Panc1 (cell line): Measurements from ENCODE around the gene MRPL20. TPM values are rescaled to one million over a fixed set of nuclear protein-coding genes. Genes with fewer than 3 reads are reported as not detected.

ENCODE experiments used
- ATAC-seq: fragments of 200-7000 bp; cut with Tn5 transposase; 2 replicates; pipeline ENCODE4 v1.9.1; 2020; ENCODE audit warnings: mild to moderate bottlenecking, moderate library complexity
- BruUV-seq: library from RNA; stranded (reverse); fragments of 400-500 nt; replicated peaks from 2 replicates; lab custom pipeline; 2021; lab: Mats Ljungman, UMichigan
- CTCF ChIA-PET: fragments of 300-600 bp; sonication (Branson Sonifier 250); formaldehyde crosslinking; loops from one replicate; lab custom pipeline; 2022; ENCODE audit warnings: antibody characterized with exemption; lab: Charles Lee
- POLR2A ChIA-PET: fragments of 300-600 bp; sonication (Branson Sonifier 250); formaldehyde crosslinking; loops from one replicate; lab custom pipeline; 2022; ENCODE audit warnings: antibody characterized with exemption; lab: Charles Lee
- DNase-seq: peaks from one replicate; pipeline ENCODE4 v3.0.0-alpha.2; 2010; ENCODE audit warnings: low read depth, low spot score
- H3K27ac ChIP-seq: 2 replicates; pipeline ENCODE4 v1.5.1; 2011; ENCODE audit warnings: mild to moderate bottlenecking, low read length, inconsistent platforms
- H3K27me3 ChIP-seq: fragments of 200-500 bp; sonication (Bioruptor generic); 2 replicates; pipeline ENCODE4 v1.6.0; 2014; ENCODE audit warnings: low read length, inconsistent platforms; ENCODE audit not compliant: control insufficient read depth, insufficient read depth
- H3K36me3 ChIP-seq: fragments of 200-500 bp; sonication (Bioruptor generic); 2 replicates; pipeline ENCODE4 v1.5.1; 2014; ENCODE audit warnings: inconsistent platforms, mild to moderate bottlenecking, low read length, moderate library complexity; ENCODE audit not compliant: control insufficient read depth, insufficient read depth
- H3K4me1 ChIP-seq: 2 replicates; pipeline ENCODE4 v1.5.1; 2011; ENCODE audit warnings: inconsistent platforms, mild to moderate bottlenecking, low read length, moderate library complexity; ENCODE audit not compliant: control insufficient read depth, insufficient read depth
- H3K4me3 ChIP-seq, 2 experiments: 2 replicates each; pipeline ENCODE4 v1.5.1; 2011 to 2012; ENCODE audit warnings: low read depth in 2 of 2, low read length in 2 of 2, mild to moderate bottlenecking in 2 of 2, inconsistent platforms in 1 of 2, moderate library complexity in 1 of 2
- H3K9me3 ChIP-seq: fragments of 200-500 bp; sonication (Bioruptor generic); 2 replicates; pipeline ENCODE4 v1.5.1; 2014; ENCODE audit warnings: low read depth, mild to moderate bottlenecking, inconsistent platforms, low read length, moderate library complexity; ENCODE audit not compliant: control insufficient read depth, insufficient read depth
- POLR2AphosphoS5 ChIP-seq: IDR thresholded peaks from 2 replicates; pipeline ENCODE4 v1.6.1; 2012; ENCODE audit warnings: mild to moderate bottlenecking, low read depth, low read length, moderate library complexity
- SIN3A ChIP-seq: IDR thresholded peaks from 2 replicates; pipeline ENCODE4 v1.6.1; 2012; ENCODE audit warnings: low read depth, mild to moderate bottlenecking, low read length, moderate library complexity, borderline replicate concordance; ENCODE audit not compliant: insufficient read depth
- TCF7L2 ChIP-seq: IDR thresholded peaks from 2 replicates; pipeline ENCODE4 v1.6.1; 2011; ENCODE audit warnings: mild to moderate bottlenecking, low read depth, low read length, inconsistent platforms
- in situ Hi-C: cut with HindIII; loops from 2 replicates; pipeline ENCODE4 v1.10.0; 2016; ENCODE audit warnings: low sequenced_read_pairs, low pct_unique_long_range_greater_than_20kb
- intact Hi-C: fragments of 100-400 bp; cut with micrococcal nuclease; formaldehyde crosslinking; loops from one replicate; pipeline ENCODE4 v1.10.0; 2022; ENCODE audit not compliant: unreplicated experiment
- total RNA-seq: library from RNA; stranded (reverse); gene quantifications from one replicate; pipeline ENCODE4 v1.2.1, GENCODE V29; 2021; ENCODE audit not compliant: unreplicated experiment
- TF ChIP-seq, protein P1 (sequence below): fragments of 450-650 bp; IDR thresholded peaks from 2 replicates; pipeline ENCODE4 v1.5.1; 2017; ENCODE audit warnings: mild to moderate bottlenecking
- TF ChIP-seq, protein P2 (sequence below), 2 experiments: IDR thresholded peaks; 2 replicates each; pipeline ENCODE4 v1.6.1; 2011 to 2012; ENCODE audit warnings: low read depth in 2 of 2, control low read depth in 1 of 2, low read length in 1 of 2, mild to moderate bottlenecking in 1 of 2, moderate library complexity in 1 of 2; ENCODE audit not compliant: insufficient read depth in 1 of 2

Gene MRPL20
- total RNA-seq, 1 experiment from 2014 or later = 196 TPM

DNA sequence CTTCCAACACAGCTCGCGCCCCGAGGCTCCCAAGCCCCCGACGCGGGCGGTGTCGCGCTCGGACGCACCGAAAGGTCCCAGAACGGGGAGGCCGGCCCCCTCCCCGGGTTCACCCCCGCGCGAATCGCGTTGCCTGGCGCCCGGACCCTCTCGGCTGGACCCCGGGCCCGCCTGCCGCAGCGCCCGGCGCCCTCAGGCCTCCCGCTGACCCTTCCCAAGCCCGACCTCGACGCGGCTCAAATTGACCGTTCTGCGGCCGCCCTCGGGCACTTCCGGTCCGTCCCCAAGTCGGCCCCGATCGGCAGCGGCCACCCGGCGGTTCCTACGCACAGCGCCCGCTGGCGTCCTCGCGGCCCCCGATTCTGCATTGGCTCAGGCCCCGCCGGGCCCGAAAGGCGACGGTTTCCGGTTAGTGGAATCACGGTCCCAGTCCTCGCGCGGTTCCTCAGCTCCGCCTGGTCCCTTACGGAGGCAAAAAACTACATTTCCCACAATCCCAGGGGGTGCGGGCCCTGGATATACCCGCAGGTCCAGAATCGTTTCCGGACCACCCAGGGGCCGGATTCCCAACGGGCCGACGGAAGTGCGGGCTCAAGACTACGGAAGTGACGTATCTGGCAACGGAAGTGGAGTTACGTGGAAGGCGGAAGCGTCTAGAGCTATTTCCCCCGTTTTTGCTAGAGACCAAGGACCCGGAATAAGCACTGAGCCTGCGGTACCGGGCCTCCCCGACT, 32.0 kb downstream of the MRPL20 start, which contains the start of gene AURKAIP1:
Gene AURKAIP1 (minus strand): TSS at position 279 of the 734 bp plus-strand sequence. CDS start 451 bp downstream, outside the sequence.
- DNase-seq = peak; percentile 98
- TF ChIP-seq SIN3A (peak; percentile 54; the same call in 1 of the 2 replicates), POLR2AphosphoS5 (peak; percentile 68; the same call in 1 of the 2 replicates), TCF7L2 (peak; percentile 43; the same call in 1 of the 2 replicates)
- TF ChIP-seq, protein P1, sequence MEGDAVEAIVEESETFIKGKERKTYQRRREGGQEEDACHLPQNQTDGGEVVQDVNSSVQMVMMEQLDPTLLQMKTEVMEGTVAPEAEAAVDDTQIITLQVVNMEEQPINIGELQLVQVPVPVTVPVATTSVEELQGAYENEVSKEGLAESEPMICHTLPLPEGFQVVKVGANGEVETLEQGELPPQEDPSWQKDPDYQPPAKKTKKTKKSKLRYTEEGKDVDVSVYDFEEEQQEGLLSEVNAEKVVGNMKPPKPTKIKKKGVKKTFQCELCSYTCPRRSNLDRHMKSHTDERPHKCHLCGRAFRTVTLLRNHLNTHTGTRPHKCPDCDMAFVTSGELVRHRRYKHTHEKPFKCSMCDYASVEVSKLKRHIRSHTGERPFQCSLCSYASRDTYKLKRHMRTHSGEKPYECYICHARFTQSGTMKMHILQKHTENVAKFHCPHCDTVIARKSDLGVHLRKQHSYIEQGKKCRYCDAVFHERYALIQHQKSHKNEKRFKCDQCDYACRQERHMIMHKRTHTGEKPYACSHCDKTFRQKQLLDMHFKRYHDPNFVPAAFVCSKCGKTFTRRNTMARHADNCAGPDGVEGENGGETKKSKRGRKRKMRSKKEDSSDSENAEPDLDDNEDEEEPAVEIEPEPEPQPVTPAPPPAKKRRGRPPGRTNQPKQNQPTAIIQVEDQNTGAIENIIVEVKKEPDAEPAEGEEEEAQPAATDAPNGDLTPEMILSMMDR = peak; percentile 48; the same call in 1 of the 2 replicates
- TF ChIP-seq, protein P2, sequence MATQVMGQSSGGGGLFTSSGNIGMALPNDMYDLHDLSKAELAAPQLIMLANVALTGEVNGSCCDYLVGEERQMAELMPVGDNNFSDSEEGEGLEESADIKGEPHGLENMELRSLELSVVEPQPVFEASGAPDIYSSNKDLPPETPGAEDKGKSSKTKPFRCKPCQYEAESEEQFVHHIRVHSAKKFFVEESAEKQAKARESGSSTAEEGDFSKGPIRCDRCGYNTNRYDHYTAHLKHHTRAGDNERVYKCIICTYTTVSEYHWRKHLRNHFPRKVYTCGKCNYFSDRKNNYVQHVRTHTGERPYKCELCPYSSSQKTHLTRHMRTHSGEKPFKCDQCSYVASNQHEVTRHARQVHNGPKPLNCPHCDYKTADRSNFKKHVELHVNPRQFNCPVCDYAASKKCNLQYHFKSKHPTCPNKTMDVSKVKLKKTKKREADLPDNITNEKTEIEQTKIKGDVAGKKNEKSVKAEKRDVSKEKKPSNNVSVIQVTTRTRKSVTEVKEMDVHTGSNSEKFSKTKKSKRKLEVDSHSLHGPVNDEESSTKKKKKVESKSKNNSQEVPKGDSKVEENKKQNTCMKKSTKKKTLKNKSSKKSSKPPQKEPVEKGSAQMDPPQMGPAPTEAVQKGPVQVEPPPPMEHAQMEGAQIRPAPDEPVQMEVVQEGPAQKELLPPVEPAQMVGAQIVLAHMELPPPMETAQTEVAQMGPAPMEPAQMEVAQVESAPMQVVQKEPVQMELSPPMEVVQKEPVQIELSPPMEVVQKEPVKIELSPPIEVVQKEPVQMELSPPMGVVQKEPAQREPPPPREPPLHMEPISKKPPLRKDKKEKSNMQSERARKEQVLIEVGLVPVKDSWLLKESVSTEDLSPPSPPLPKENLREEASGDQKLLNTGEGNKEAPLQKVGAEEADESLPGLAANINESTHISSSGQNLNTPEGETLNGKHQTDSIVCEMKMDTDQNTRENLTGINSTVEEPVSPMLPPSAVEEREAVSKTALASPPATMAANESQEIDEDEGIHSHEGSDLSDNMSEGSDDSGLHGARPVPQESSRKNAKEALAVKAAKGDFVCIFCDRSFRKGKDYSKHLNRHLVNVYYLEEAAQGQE (IDR thresholded peaks at IDR 0.05; ENCODE audit: insufficient read depth in 1 of 2, low read depth in 2 of 2, low read length in 1 of 2) = peak in 1 of 2 experiments; percentile 71; a peak in 1 of 4 replicates
- H3K4me1 ChIP-seq = peaks cover 32% of the 10 kb centered on the region
- in situ Hi-C loops = no loop called here
- intact Hi-C loops = no loop called here
- no peaks in the 10 kb centered on the region for H3K27me3 ChIP-seq
- peak within 1 kb of the TSS; percentile 72 to 97 for H3K4me3 ChIP-seq
- ChIA-PET POLR2A (interaction anchor here (0.7 to 0.8 kb wide), 2 partner anchors 24 to 61 kb away, joined by 3 to 6 read pairs; partner anchors contain the start of gene CCNL2), CTCF (interaction anchor here (0.7 kb wide), 2 partner anchors 66 to 223 kb away, joined by 4 to 5 read pairs; no protein-coding TSS in a partner anchor)
- peak; percentile 91 for ATAC-seq
- no TSS peak for BruUV-seq
- H3K27ac ChIP-seq = peak within 1 kb of the TSS; percentile 90
- no peaks in the 10 kb centered on the region for H3K9me3 ChIP-seq
- peaks cover 16% of the 10 kb centered on the region; the same call in 1 of the 2 replicates for H3K36me3 ChIP-seq

DNA sequence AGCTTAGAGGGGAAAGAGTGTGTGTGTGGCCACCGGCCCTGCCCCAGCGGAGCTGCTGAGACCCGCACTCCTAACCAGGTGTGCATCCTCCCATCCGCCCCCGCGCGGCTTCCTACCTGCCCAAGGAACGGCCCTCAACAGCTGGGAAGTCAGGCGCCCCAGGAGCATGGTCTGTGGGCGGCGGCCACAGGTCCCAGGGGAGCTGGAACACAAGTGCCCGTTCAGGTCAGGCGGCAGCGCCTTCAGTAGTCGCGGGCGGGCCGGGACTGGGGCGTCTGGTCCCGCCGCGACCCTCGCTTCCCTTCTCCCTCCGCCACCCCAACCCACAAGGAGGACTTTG, 32.5 kb downstream of the MRPL20 start:
- TF ChIP-seq, protein P2 (IDR thresholded peaks at IDR 0.05; ENCODE audit: insufficient read depth in 1 of 2, low read depth in 2 of 2, low read length in 1 of 2) = no peak
- TF ChIP-seq TCF7L2 (no peak), POLR2AphosphoS5 (no peak), SIN3A (no peak)
- TF ChIP-seq, protein P1 = no peak
- H3K36me3 ChIP-seq = peaks cover 16% of the 10 kb centered on the region; the same call in 1 of the 2 replicates
- DNase-seq = no peak
- H3K9me3 ChIP-seq = no peaks in the 10 kb centered on the region
- peak overlapping the region; percentile 72 to 97 for H3K4me3 ChIP-seq
- intact Hi-C loops = no loop called here
- no peak for ATAC-seq
- CTCF ChIA-PET = no interaction called here
- POLR2A ChIA-PET = no interaction called here
- no peaks in the 10 kb centered on the region for H3K27me3 ChIP-seq
- in situ Hi-C loops = no loop called here
- no TSS peak for BruUV-seq
- H3K27ac ChIP-seq = peak overlapping the region; percentile 90
- peaks cover 32% of the 10 kb centered on the region for H3K4me1 ChIP-seq
